SK-N-SH (cell line): ENCODE results near the gene ARHGAP6. TPM values are rescaled to one million over a fixed set of nuclear protein-coding genes. Genes with fewer than 3 reads are reported as not detected.

Experiments
- CTCF ChIA-PET: fragments of 300-600, 350-600 bp; formaldehyde crosslinking; extraction: SDS; loops from one replicate; lab custom pipeline; 2021; lab: Yijun Ruan, JAX
- POLR2A ChIA-PET: fragments of 350-600 bp; sonication (Branson Sonifier 250); formaldehyde crosslinking; extraction: SDS; loops from one replicate; lab custom pipeline; 2020; ENCODE audit warnings: antibody characterized with exemption, inconsistent platforms; lab: Yijun Ruan, JAX
- DNase-seq: peaks from one replicate; pipeline ENCODE4 v3.0.0; 2012
- H2AFZ ChIP-seq: fragments of 200-600 bp; sonication (generic); 2 replicates; pipeline ENCODE4 v1.8.1; 2016; ENCODE audit warnings: antibody characterized with exemption, mild to moderate bottlenecking, low read depth
- H3F3A ChIP-seq: fragments of 200-600 bp; sonication (generic); replicated peaks from 2 replicates; pipeline ENCODE3; 2016; ENCODE audit warnings: antibody characterized with exemption, mild to moderate bottlenecking; ENCODE audit not compliant: insufficient read depth
- H3K27ac ChIP-seq, 2 experiments: fragments of 200-500 bp in 1 of 2; fragments of 200-600 bp in 1 of 2; sonication (Bioruptor generic) in 1 of 2; sonication (generic), shearing (Covaris generic) in 1 of 2; 2 replicates each; pipeline versions ENCODE4 v1.5.1 to v1.6.1; 2014 to 2016; ENCODE audit warnings: low read depth in 2 of 2, inconsistent platforms in 1 of 2, low read length in 1 of 2, mild to moderate bottlenecking in 1 of 2, mixed read lengths in 1 of 2
- H3K27me3 ChIP-seq: fragments of 200-600 bp; sonication (generic), shearing (Covaris generic); 2 replicates; pipeline ENCODE4 v1.6.1; 2016; ENCODE audit warnings: mixed run types; ENCODE audit not compliant: insufficient read depth
- H3K36me3 ChIP-seq, 2 experiments: fragments of 200-500 bp in 1 of 2; fragments of 200-600 bp in 1 of 2; sonication (Bioruptor generic) in 1 of 2; sonication (generic) in 1 of 2; replicated peaks in 1 of 2; 2 replicates each; pipeline versions ENCODE3 to v1.5.1; 2014 to 2016; ENCODE audit warnings: low read length in 1 of 2, mild to moderate bottlenecking in 1 of 2; ENCODE audit not compliant: insufficient read depth in 2 of 2, control insufficient read depth in 1 of 2
- H3K4me1 ChIP-seq, 2 experiments: fragments of 200-500 bp in 1 of 2; fragments of 200-600 bp in 1 of 2; sonication (Bioruptor generic) in 1 of 2; sonication (generic), shearing (Covaris generic) in 1 of 2; 2 replicates each; pipeline versions ENCODE4 v1.5.1 to v1.6.1; 2014 to 2016; ENCODE audit warnings: low read depth in 1 of 2, low read length in 1 of 2, mixed run types in 1 of 2; ENCODE audit not compliant: insufficient read depth in 2 of 2, control insufficient read depth in 1 of 2
- H3K4me2 ChIP-seq: fragments of 200-600 bp; sonication (generic), shearing (Covaris generic); 2 replicates; pipeline ENCODE4 v1.6.1; 2017; ENCODE audit warnings: mixed run types
- H3K4me3 ChIP-seq, 2 experiments: fragments of 200-500 bp in 1 of 2; fragments of 200-600 bp in 1 of 2; sonication (Bioruptor generic) in 1 of 2; sonication (generic), shearing (Covaris generic) in 1 of 2; 2 replicates each; pipeline versions ENCODE4 v1.5.1 to v1.8.1; 2014 to 2016; ENCODE audit warnings: low read depth in 2 of 2, inconsistent platforms in 1 of 2, low read length in 1 of 2, mild to moderate bottlenecking in 1 of 2, mixed read lengths in 1 of 2, moderate library complexity in 1 of 2
- H3K79me2 ChIP-seq: fragments of 200-600 bp; sonication (generic); 2 replicates; pipeline ENCODE4 v1.8.1; 2017; ENCODE audit warnings: mild to moderate bottlenecking; ENCODE audit not compliant: insufficient read depth
- H3K9ac ChIP-seq: fragments of 200-600 bp; sonication (generic); 2 replicates; pipeline ENCODE4 v1.6.1; 2017; ENCODE audit warnings: mixed run types
- H3K9me2 ChIP-seq: fragments of 200-600 bp; sonication (generic); 2 replicates; pipeline ENCODE4 v1.6.1; 2017; ENCODE audit warnings: mixed run types
- H3K9me3 ChIP-seq: fragments of 200-600 bp; sonication (generic); 2 replicates; pipeline ENCODE4 v1.6.1; 2017; ENCODE audit warnings: mixed run types, mild to moderate bottlenecking, moderate library complexity
- H4K20me1 ChIP-seq: fragments of 200-600 bp; sonication (generic); 2 replicates; pipeline ENCODE4 v1.6.1; 2017; ENCODE audit warnings: mild to moderate bottlenecking, mixed run types; ENCODE audit not compliant: insufficient read depth
- CHD2 ChIP-seq: fragments of 150-350 bp; IDR thresholded peaks from 2 replicates; pipeline ENCODE4 v1.6.1; 2018; ENCODE audit warnings: low read length; ENCODE audit not compliant: partially characterized antibody
- ELF1 ChIP-seq: IDR thresholded peaks from 2 replicates; pipeline ENCODE4 v1.4.0; 2012
- EP300 ChIP-seq, 2 experiments: IDR thresholded peaks; 2 replicates each; pipeline versions ENCODE4 v1.4.0 to v1.6.1; 2012; ENCODE audit warnings: borderline replicate concordance in 1 of 2, low read depth in 1 of 2, low read length in 1 of 2
- EZH2phosphoT487 ChIP-seq: fragments of 200-600 bp; sonication (generic); IDR thresholded peaks from 2 replicates; pipeline ENCODE4 v1.6.1; 2017; ENCODE audit warnings: low read depth, mixed run types, mild to moderate bottlenecking, antibody characterized with exemption, moderate library complexity, borderline replicate concordance
- FOXJ3 ChIP-seq: sonication (generic); formaldehyde crosslinking; IDR thresholded peaks from 2 replicates; pipeline ENCODE4 v1.5.1; 2020; ENCODE audit warnings: mild to moderate bottlenecking, missing genetic modification reagents
- FOXM1 ChIP-seq: IDR thresholded peaks from 2 replicates; pipeline ENCODE4 v1.4.0; 2012; ENCODE audit warnings: low read depth, mild to moderate bottlenecking
- GABPA ChIP-seq: IDR thresholded peaks from 2 replicates; pipeline ENCODE4 v1.4.0; 2012; ENCODE audit warnings: low read depth, mild to moderate bottlenecking
- GATA2 ChIP-seq: sonication (generic); formaldehyde crosslinking; IDR thresholded peaks from 2 replicates; pipeline ENCODE4 v1.5.0; 2020; ENCODE audit warnings: mild to moderate bottlenecking, missing genetic modification reagents
- JUND ChIP-seq: IDR thresholded peaks from 2 replicates; pipeline ENCODE4 v1.4.0; 2012
- MEF2A ChIP-seq: IDR thresholded peaks from 2 replicates; pipeline ENCODE4 v1.4.0; 2012; ENCODE audit warnings: low read depth, borderline replicate concordance
- MXI1 ChIP-seq: IDR thresholded peaks from 2 replicates; pipeline ENCODE4 v1.6.1; 2012; ENCODE audit warnings: mild to moderate bottlenecking, low read depth, low read length, improper control_type of control experiment
- POLR2AphosphoS5 ChIP-seq: IDR thresholded peaks from 2 replicates; pipeline ENCODE4 v1.6.1; 2012; ENCODE audit warnings: low read depth, low read length
- SIN3A ChIP-seq: IDR thresholded peaks from 2 replicates; pipeline ENCODE4 v1.6.1; 2012; ENCODE audit warnings: low read depth, mild to moderate bottlenecking, low read length, moderate library complexity, borderline replicate concordance
- SMC3 ChIP-seq: IDR thresholded peaks from 2 replicates; pipeline ENCODE4 v1.6.1; 2012; ENCODE audit warnings: low read depth, low read length, improper control_type of control experiment
- TAF1 ChIP-seq: IDR thresholded peaks from 2 replicates; pipeline ENCODE4 v1.6.1; 2012; ENCODE audit warnings: low read depth, mild to moderate bottlenecking, low read length, moderate library complexity, borderline replicate concordance
- TCF12 ChIP-seq: IDR thresholded peaks from 2 replicates; pipeline ENCODE4 v1.4.0; 2012
- TEAD4 ChIP-seq: IDR thresholded peaks from 2 replicates; pipeline ENCODE4 v1.4.0; 2012; ENCODE audit warnings: mild to moderate bottlenecking, borderline replicate concordance; ENCODE audit not compliant: insufficient read depth
- WGBS: methylation state at CpG from one replicate; pipeline ENCODE4 v1.1.6; 2017; ENCODE audit warnings: low lambda C conversion rate; 5-methylcytosine and 5-hydroxymethylcytosine counted together
- polyA plus RNA-seq, 3 experiments: library from polyadenylated mRNA; depleted of rRNA; stranded (reverse); fragments of >200 nt; gene quantifications; 2 replicates each; pipeline ENCODE4 v1.2.3, GENCODE V29; 2012
- TF ChIP-seq, protein P1 (sequence below): fragments of 200-600 bp; sonication (generic); IDR thresholded peaks from 2 replicates; pipeline ENCODE4 v1.6.1; 2017; ENCODE audit warnings: antibody characterized with exemption, mild to moderate bottlenecking, moderate library complexity
- TF ChIP-seq, protein P2 (sequence below): fragments of 150-350 bp; IDR thresholded peaks from 2 replicates; pipeline ENCODE4 v1.6.1; 2017; ENCODE audit warnings: antibody characterized with exemption, low read length, low read depth, borderline replicate concordance
- TF ChIP-seq, protein P3 (sequence below): IDR thresholded peaks from 2 replicates; pipeline ENCODE4 v1.4.0; 2012; ENCODE audit warnings: low read depth
- TF ChIP-seq, protein P4 (sequence below): IDR thresholded peaks from 2 replicates; pipeline ENCODE4 v1.4.0; 2012; ENCODE audit warnings: low read depth, borderline replicate concordance
- TF ChIP-seq, protein P5 (sequence below): IDR thresholded peaks from 2 replicates; pipeline ENCODE4 v1.4.0; 2012; ENCODE audit warnings: low read depth, borderline replicate concordance
- TF ChIP-seq, protein P6 (sequence below): IDR thresholded peaks from 2 replicates; pipeline ENCODE4; 2012

The ARHGAP6 gene
- polyA plus RNA-seq, 1 of the 3 experiments (the other 2 are of a cell fraction): 0.16 TPM

DNA sequence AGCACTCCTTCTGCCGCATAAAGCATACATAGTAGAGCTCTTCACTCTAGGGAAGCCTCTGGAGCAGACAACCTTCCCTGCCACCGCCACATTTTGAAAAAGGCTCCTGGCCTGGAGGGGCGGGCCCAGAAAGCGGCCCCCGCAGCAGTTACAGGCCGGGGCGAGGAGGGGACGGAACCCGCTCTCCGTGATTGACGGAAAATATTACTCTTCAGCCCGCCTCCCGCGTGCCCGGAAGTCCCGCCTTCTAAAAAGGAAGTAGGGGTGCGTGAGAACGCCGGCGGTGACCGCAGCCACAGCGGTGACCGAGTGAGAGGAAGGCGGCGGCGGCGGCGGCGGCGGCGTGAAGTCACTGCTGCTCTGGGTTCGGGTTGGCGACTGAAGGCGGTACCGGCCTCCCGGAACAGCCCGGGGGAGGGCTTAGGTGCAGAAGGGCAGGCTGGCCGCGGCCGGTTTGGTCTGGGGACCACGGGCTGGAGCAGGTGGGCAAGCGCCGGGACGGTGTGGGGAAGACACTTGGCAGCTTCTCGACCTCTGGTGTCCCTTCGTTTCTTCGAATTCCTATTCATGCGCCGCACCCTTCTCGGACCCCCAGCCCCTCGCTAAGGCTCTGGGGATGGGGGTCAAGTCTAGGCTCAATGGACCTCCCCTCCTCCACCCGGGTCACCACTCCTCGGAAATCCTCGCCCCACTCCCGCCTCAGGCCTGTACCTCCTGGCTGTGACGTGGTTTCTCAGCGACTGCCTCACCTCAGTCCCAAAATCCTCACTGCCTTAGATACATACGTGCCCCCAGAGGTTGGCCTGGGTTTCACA lies 554.5 kb downstream of the ARHGAP6 start, which contains the start of gene HCCS:
HCCS (plus strand) TSS at position 296 of the 815 bp plus-strand sequence. CDS start 729 bp downstream, outside the sequence.
- Histone ChIP-seq H3K36me3 (peaks cover 35 to 37% of the 10 kb centered on the region in 2 experiments), H3K27ac (peak within 1 kb of the TSS; percentile 62 to 65; a peak in 3 of 4 replicates), H3K4me3 (peak within 1 kb of the TSS; percentile 81 to 98), H3K79me2 (peaks cover 36% of the 10 kb centered on the region), H3F3A (no peaks in the 10 kb centered on the region), H3K9ac (peak within 1 kb of the TSS; percentile 77)
- under 1% methylated on average over 28 of the region's 58 CpGs for WGBS
- TF ChIP-seq, protein P1, sequence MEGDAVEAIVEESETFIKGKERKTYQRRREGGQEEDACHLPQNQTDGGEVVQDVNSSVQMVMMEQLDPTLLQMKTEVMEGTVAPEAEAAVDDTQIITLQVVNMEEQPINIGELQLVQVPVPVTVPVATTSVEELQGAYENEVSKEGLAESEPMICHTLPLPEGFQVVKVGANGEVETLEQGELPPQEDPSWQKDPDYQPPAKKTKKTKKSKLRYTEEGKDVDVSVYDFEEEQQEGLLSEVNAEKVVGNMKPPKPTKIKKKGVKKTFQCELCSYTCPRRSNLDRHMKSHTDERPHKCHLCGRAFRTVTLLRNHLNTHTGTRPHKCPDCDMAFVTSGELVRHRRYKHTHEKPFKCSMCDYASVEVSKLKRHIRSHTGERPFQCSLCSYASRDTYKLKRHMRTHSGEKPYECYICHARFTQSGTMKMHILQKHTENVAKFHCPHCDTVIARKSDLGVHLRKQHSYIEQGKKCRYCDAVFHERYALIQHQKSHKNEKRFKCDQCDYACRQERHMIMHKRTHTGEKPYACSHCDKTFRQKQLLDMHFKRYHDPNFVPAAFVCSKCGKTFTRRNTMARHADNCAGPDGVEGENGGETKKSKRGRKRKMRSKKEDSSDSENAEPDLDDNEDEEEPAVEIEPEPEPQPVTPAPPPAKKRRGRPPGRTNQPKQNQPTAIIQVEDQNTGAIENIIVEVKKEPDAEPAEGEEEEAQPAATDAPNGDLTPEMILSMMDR: peak; percentile 30; the same call in 1 of the 2 replicates
- TF ChIP-seq MXI1 (peak; percentile 76; the same call in 1 of the 2 replicates), MEF2A (no peak), SMC3 (no peak), TEAD4 (no peak), TAF1 (peak; percentile 54), GABPA (peak; percentile 94), EZH2phosphoT487 (no peak), CHD2 (no peak), TCF12 (no peak), FOXM1 (peak; percentile 57; the same call in 1 of the 2 replicates), EP300 (IDR thresholded peaks at IDR 0.05; ENCODE audit: borderline replicate concordance in 1 of 2, low read depth in 1 of 2, low read length in 1 of 2) (no peak), FOXJ3 (no peak), GATA2 (CRISPR knock-in tag) (no peak), POLR2AphosphoS5 (peak; percentile 33; the same call in 1 of the 2 replicates), JUND (no peak), ELF1 (0 out of 2 replicates have a peak, but pooled peaks have one; percentile 26), SIN3A (peak; percentile 84; the same call in 1 of the 2 replicates)
- TF ChIP-seq, protein P2, sequence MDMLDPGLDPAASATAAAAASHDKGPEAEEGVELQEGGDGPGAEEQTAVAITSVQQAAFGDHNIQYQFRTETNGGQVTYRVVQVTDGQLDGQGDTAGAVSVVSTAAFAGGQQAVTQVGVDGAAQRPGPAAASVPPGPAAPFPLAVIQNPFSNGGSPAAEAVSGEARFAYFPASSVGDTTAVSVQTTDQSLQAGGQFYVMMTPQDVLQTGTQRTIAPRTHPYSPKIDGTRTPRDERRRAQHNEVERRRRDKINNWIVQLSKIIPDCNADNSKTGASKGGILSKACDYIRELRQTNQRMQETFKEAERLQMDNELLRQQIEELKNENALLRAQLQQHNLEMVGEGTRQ: no peak
- TF ChIP-seq, protein P3, sequence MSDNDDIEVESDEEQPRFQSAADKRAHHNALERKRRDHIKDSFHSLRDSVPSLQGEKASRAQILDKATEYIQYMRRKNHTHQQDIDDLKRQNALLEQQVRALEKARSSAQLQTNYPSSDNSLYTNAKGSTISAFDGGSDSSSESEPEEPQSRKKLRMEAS: 0 out of 2 replicates have a peak, but pooled peaks have one; percentile 37
- TF ChIP-seq, protein P4, sequence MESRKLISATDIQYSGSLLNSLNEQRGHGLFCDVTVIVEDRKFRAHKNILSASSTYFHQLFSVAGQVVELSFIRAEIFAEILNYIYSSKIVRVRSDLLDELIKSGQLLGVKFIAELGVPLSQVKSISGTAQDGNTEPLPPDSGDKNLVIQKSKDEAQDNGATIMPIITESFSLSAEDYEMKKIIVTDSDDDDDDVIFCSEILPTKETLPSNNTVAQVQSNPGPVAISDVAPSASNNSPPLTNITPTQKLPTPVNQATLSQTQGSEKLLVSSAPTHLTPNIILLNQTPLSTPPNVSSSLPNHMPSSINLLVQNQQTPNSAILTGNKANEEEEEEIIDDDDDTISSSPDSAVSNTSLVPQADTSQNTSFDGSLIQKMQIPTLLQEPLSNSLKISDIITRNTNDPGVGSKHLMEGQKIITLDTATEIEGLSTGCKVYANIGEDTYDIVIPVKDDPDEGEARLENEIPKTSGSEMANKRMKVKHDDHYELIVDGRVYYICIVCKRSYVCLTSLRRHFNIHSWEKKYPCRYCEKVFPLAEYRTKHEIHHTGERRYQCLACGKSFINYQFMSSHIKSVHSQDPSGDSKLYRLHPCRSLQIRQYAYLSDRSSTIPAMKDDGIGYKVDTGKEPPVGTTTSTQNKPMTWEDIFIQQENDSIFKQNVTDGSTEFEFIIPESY: no peak
- TF ChIP-seq, protein P5, sequence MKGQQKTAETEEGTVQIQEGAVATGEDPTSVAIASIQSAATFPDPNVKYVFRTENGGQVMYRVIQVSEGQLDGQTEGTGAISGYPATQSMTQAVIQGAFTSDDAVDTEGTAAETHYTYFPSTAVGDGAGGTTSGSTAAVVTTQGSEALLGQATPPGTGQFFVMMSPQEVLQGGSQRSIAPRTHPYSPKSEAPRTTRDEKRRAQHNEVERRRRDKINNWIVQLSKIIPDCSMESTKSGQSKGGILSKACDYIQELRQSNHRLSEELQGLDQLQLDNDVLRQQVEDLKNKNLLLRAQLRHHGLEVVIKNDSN: peak; percentile 54; the same call in 1 of the 2 replicates
- TF ChIP-seq, protein P6, sequence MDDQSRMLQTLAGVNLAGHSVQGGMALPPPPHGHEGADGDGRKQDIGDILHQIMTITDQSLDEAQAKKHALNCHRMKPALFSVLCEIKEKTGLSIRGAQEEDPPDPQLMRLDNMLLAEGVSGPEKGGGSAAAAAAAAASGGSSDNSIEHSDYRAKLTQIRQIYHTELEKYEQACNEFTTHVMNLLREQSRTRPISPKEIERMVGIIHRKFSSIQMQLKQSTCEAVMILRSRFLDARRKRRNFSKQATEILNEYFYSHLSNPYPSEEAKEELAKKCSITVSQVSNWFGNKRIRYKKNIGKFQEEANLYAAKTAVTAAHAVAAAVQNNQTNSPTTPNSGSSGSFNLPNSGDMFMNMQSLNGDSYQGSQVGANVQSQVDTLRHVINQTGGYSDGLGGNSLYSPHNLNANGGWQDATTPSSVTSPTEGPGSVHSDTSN: peak; percentile 95
- TF ChIP-seq, all 33 proteins: peak for 11
- DNase-seq: peak; percentile 91
- H3K4me1 ChIP-seq: peaks cover 0 to 12% of the 10 kb centered on the region in 2 experiments; a peak in 2 of 4 replicates
- H3K4me2 ChIP-seq: peak within 1 kb of the TSS; percentile 79
- H3K9me2 ChIP-seq: no peaks in the 10 kb centered on the region
- POLR2A ChIA-PET: no interaction called here
- CTCF ChIA-PET: interaction anchor here (0.6 kb wide), 1 partner anchor 853 kb away, joined by 3 read pairs; no protein-coding TSS in a partner anchor
- H2AFZ ChIP-seq: peak within 1 kb of the TSS; percentile 74
- no peaks in the 10 kb centered on the region for H3K27me3 ChIP-seq
- H4K20me1 ChIP-seq: no peaks in the 10 kb centered on the region
- no peaks in the 10 kb centered on the region for H3K9me3 ChIP-seq
